Thyroid gland (tissue), 4 donors: ENCODE measurements around the gene SCD5.

ENCODE experiments used
- CTCF ChIP-seq, 6 experiments: fragments of 200-600 bp in 3 of 6; fragments of 450-650 bp in 3 of 6; sonication (generic) in 3 of 6; IDR thresholded peaks; one replicate each; pipeline ENCODE4 v1.5.1; 2016 to 2019; ENCODE audit warnings: antibody characterized with exemption in 6 of 6, mild to moderate bottlenecking in 2 of 6, inconsistent platforms in 1 of 6, moderate library complexity in 1 of 6
- POLR2A ChIP-seq, 2 donors: fragments of 450-650 bp; IDR thresholded peaks; one replicate each; pipeline ENCODE4 v1.6.1; 2017; ENCODE audit warnings: antibody characterized with exemption in 2 of 2, mild to moderate bottlenecking in 2 of 2, moderate library complexity in 1 of 2

DNA sequence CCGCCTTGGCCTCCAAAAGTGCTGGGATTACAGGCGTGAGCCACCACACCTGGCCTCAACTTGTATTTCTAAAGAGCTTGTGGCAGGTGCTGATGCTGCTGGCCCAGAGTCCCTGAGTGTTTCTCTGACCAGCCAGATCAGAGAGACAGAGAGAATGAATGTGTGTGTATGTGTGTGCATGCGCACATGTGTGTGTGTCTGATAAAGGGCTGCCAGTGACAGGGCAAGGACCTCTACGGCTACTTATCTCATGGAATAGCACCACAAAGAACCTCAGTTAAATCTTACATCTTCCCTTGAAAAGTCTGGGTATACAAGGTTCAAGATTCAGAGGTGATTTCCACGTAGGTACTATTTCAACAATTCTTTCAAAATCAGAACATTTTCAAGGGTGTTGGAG is 86.0 kb downstream of the SCD5 start:
- TF ChIP-seq CTCF (IDR thresholded peaks at IDR 0.05) (no peak), POLR2A (IDR thresholded peaks at IDR 0.05) (no peak)
